ENCODE results near the gene FUT9. TPM values are rescaled to one million over a fixed set of nuclear protein-coding genes. Genes with fewer than 3 reads are reported as not detected.

Gene FUT9
- total and polyA plus RNA-seq, 2 donors (not counting 1 experiment from before 2014, with no cell fraction given): not detected

DNA sequence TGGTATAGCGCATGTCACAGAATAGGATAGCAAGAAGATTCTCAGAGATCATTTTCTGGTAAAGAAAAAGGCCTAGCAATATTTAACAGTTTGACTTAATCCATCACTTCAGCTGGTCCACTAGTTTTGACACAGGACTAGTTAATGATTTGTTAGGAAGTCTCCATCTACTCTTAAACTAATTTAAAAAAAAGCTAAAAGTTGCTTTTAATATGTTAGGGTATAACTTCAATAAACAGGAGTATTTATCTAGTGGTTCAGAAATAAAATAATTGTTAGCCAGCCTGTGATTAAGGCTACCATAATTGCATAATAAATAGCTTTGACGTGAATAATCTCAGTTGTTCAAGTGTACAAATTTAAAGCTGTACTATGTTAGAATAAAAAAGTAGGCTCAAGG lies 195.6 kb downstream of the FUT9 start:
- Histone ChIP-seq H2AFZ (ENCODE audit: low read length) (no peak overlapping the region), H3K27ac (ENCODE audit: insufficient read depth, low read length) (no peak overlapping the region), H3K36me3 (ENCODE audit: control insufficient read depth, insufficient read depth, low read length) (no peaks in the 10 kb centered on the region), H4K20me1 (ENCODE audit: control insufficient read depth, extremely low read depth, insufficient read depth, low read length) (no peaks in the 10 kb centered on the region), H3K4me3 (replicated peaks in 1 of 4; ENCODE audit: control extremely low read depth in 1 of 4, insufficient read depth in 1 of 4, low read depth in 3 of 4, low read length in 4 of 4) (no peak overlapping the region), H3K27me3 (ENCODE audit: control insufficient read depth, insufficient read depth, low read length) (no peaks in the 10 kb centered on the region), H3K4me2 (ENCODE audit: extremely low read depth, insufficient read depth, low read length) (no peak overlapping the region), H3K9me3 (ENCODE audit: control insufficient read depth, insufficient read depth, low read depth, low read length) (no peaks in the 10 kb centered on the region), H3K4me1 (ENCODE audit: control insufficient read depth, extremely low read depth, insufficient read depth, low read length) (no peaks in the 10 kb centered on the region), H3K79me2 (ENCODE audit: control insufficient read depth, insufficient read depth, low read length) (no peaks in the 10 kb centered on the region), H3K9ac (ENCODE audit: insufficient read depth, low read length) (no peak overlapping the region)
- DNase-seq (ENCODE audit: low read depth in 2 of 2): no peak
- TF ChIP-seq EZH2 (IDR thresholded peaks at IDR 0.05; ENCODE audit: low read length, missing control alignments): no peak
- TF ChIP-seq, protein P1, sequence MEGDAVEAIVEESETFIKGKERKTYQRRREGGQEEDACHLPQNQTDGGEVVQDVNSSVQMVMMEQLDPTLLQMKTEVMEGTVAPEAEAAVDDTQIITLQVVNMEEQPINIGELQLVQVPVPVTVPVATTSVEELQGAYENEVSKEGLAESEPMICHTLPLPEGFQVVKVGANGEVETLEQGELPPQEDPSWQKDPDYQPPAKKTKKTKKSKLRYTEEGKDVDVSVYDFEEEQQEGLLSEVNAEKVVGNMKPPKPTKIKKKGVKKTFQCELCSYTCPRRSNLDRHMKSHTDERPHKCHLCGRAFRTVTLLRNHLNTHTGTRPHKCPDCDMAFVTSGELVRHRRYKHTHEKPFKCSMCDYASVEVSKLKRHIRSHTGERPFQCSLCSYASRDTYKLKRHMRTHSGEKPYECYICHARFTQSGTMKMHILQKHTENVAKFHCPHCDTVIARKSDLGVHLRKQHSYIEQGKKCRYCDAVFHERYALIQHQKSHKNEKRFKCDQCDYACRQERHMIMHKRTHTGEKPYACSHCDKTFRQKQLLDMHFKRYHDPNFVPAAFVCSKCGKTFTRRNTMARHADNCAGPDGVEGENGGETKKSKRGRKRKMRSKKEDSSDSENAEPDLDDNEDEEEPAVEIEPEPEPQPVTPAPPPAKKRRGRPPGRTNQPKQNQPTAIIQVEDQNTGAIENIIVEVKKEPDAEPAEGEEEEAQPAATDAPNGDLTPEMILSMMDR (conservative IDR thresholded peaks at IDR 0.05 in 1 of 2, IDR thresholded peaks at IDR 0.05 in 1 of 2; ENCODE audit: low read depth in 1 of 2, low read length in 2 of 2): no peak

DNA sequence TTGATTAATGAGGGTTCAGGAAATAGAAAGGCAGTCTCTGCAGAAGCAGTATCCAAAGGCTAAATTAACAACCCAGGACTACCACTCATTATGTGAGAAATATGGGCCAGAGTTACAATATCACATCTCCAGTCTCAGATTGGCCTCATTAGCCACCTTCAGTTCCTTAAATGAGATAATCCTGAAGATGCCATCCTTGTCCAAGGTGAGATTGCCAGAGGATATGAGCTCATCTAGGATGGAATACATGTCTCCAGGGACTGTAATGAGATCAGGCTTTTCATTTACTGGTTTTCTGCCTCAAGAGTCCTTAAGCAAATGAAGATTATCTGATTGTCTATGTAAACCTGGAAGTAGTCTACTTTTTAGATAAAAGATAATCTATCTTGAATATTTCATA lies 196.3 kb downstream of the FUT9 start:
- no peak for DNase-seq (ENCODE audit: low read depth in 2 of 2)
- Histone ChIP-seq H4K20me1 (ENCODE audit: control insufficient read depth, extremely low read depth, insufficient read depth, low read length) (no peaks in the 10 kb centered on the region), H3K27me3 (ENCODE audit: control insufficient read depth, insufficient read depth, low read length) (no peaks in the 10 kb centered on the region), H3K27ac (ENCODE audit: insufficient read depth, low read length) (no peak overlapping the region), H3K4me3 (replicated peaks in 1 of 4; ENCODE audit: control extremely low read depth in 1 of 4, insufficient read depth in 1 of 4, low read depth in 3 of 4, low read length in 4 of 4) (no peak overlapping the region), H3K9me3 (ENCODE audit: control insufficient read depth, insufficient read depth, low read depth, low read length) (no peaks in the 10 kb centered on the region), H2AFZ (ENCODE audit: low read length) (no peak overlapping the region), H3K9ac (ENCODE audit: insufficient read depth, low read length) (no peak overlapping the region), H3K4me1 (ENCODE audit: control insufficient read depth, extremely low read depth, insufficient read depth, low read length) (no peaks in the 10 kb centered on the region), H3K79me2 (ENCODE audit: control insufficient read depth, insufficient read depth, low read length) (no peaks in the 10 kb centered on the region), H3K36me3 (ENCODE audit: control insufficient read depth, insufficient read depth, low read length) (no peaks in the 10 kb centered on the region), H3K4me2 (ENCODE audit: extremely low read depth, insufficient read depth, low read length) (no peak overlapping the region)
- TF ChIP-seq, protein P1 (conservative IDR thresholded peaks at IDR 0.05 in 1 of 2, IDR thresholded peaks at IDR 0.05 in 1 of 2; ENCODE audit: low read depth in 1 of 2, low read length in 2 of 2): no peak
- TF ChIP-seq EZH2 (IDR thresholded peaks at IDR 0.05; ENCODE audit: low read length, missing control alignments): no peak

DNA sequence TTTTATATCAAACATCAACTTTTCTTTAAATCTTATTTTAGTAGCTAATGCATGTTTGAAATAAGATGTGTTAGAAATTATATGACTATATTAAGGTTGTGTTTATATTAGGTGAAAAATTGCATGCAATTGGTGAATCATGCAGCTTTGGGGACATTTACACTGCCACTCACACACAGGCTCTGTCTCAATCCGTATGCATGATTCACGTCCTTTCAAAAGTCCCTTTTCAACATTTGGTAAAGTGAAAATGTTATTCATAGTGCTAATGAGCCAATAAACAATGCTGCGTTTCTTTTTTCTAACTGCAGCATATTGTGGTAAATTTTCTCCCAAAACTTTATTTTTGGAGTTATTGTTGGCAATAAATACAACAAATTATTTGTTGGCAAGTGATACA lies 198.0 kb downstream of the FUT9 start:
- Histone ChIP-seq H3K4me3 (replicated peaks in 1 of 4; ENCODE audit: control extremely low read depth in 1 of 4, insufficient read depth in 1 of 4, low read depth in 3 of 4, low read length in 4 of 4) (no peak overlapping the region), H2AFZ (ENCODE audit: low read length) (no peak overlapping the region), H3K9me3 (ENCODE audit: control insufficient read depth, insufficient read depth, low read depth, low read length) (no peaks in the 10 kb centered on the region), H3K79me2 (ENCODE audit: control insufficient read depth, insufficient read depth, low read length) (no peaks in the 10 kb centered on the region), H3K9ac (ENCODE audit: insufficient read depth, low read length) (no peak overlapping the region), H3K27ac (ENCODE audit: insufficient read depth, low read length) (no peak overlapping the region), H3K36me3 (ENCODE audit: control insufficient read depth, insufficient read depth, low read length) (no peaks in the 10 kb centered on the region), H3K4me2 (ENCODE audit: extremely low read depth, insufficient read depth, low read length) (no peak overlapping the region), H3K4me1 (ENCODE audit: control insufficient read depth, extremely low read depth, insufficient read depth, low read length) (no peaks in the 10 kb centered on the region), H4K20me1 (ENCODE audit: control insufficient read depth, extremely low read depth, insufficient read depth, low read length) (no peaks in the 10 kb centered on the region), H3K27me3 (ENCODE audit: control insufficient read depth, insufficient read depth, low read length) (no peaks in the 10 kb centered on the region)
- DNase-seq (ENCODE audit: low read depth in 2 of 2): peak in 1 of 2 donors; percentile 25
- TF ChIP-seq EZH2 (IDR thresholded peaks at IDR 0.05; ENCODE audit: low read length, missing control alignments): no peak
- TF ChIP-seq, protein P1 (conservative IDR thresholded peaks at IDR 0.05 in 1 of 2, IDR thresholded peaks at IDR 0.05 in 1 of 2; ENCODE audit: low read depth in 1 of 2, low read length in 2 of 2): no peak
